ENCODE measurements around the gene CAMSAP2. TPM values are rescaled to one million over a fixed set of nuclear protein-coding genes. Genes with fewer than 3 reads are reported as not detected.

The CAMSAP2 gene
- total RNA-seq, 1 experiment from 2014 or later, result 49.7 TPM

DNA sequence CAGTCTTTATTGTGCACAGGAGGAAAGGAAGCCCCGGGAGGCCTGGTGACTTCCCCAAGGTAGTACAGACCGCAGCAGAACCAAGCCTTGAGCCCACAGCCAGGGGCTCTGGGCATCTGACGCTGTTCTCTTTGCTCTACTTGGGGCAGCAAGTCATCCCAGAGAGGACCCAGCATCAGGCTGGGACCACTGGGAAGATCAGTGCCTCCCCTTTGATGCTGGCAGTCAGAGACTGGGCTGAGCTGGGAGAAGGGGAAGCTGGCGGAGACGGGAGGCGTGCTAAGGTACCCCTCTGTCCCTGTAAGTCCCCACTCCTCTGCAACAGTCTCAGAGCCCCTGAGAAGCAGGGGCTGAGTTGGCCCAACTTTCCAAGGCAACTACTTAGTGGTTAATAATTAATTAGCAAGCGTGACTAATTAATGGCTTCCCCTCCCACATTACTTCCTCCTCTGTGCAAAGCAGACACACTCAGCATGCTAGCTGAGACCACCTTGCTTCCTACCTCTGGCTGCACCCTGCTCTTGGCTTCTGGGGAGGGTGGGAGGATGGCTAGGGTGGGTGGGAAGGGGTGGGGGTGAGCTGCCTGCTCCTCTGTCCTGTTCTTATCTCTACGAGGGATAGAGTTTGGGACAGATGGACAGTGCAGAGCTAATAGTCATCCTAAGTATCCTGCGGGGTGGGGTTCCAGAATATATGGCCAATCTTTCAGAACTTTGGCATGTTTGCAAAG lies 157.3 kb downstream of the CAMSAP2 start:
- DNase-seq (ENCODE audit: extremely low read depth, low read depth), result no peak

DNA sequence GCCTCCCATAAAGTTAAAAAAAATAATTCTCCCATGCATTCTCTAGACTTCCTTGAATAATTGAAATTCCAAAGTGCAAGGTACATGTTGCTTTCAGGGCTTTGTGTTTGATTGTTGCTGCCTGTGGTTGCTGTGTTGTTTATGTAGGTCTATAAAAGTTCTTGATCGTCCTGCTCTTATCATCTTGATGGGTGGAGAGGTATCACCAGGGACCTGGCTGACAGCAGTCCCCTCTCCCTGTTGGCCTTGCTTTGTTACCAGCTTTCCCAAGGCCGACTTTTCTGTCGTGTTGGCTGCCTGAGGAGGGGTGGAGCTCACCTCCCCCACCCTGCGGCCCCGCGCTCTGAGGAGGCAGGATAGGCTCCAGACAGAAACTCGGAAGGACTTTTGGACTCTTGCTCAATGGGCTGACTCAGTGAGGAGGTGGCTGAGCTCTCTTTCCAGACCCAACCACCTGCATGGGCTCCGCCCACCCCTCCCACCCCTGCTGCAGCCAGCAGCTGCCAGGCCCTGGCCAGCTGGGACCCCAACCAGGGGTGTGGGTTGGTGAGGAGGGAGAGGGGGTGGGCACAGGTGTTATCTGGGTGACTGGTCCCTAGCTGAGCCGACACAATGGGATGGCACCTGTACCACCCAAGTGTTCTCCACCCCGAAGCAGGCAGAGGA lies 158.0 kb downstream of the CAMSAP2 start:
- no peak for DNase-seq (ENCODE audit: extremely low read depth, low read depth)

DNA sequence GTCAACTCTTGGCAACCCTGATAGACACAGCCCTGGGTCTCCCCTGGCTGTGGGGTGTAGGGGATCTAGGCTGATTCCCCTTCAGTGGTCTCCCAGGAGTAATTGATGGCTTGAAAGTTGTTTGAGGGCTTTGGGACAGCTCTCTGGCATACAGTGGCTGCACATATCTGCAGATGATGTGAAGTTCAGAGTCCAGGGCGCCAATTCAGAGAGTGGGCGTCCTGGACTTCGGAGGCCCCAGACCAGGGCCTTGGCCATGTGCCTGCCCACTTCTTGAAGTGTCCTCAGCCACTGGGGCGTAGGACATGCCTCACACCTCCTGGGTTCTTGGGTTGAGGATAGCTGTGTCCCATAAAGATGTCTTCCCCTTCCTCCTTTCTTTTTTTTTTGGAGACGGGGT lies 158.6 kb downstream of the CAMSAP2 start:
- DNase-seq (ENCODE audit: extremely low read depth, low read depth), result no peak

DNA sequence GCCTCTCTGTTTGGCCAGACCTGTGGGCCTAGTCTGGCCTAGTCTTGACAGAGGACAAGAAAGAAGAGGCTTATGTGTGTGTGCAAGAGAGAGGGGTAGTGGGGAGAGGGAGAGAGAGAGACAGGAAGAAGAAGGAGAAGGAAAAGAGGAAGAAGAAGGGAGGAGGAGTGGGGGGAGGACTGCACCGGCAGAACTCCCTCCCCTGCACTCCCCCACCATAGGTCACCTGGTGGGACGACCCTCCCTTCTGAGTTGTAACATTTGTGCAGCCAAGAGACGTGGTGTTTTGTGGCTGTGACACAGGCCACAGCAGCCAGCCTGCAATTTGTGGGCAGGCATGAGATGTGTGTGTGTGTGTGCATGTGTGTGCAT lies 160.3 kb downstream of the CAMSAP2 start:
- DNase-seq (ENCODE audit: extremely low read depth, low read depth), result no peak

DNA sequence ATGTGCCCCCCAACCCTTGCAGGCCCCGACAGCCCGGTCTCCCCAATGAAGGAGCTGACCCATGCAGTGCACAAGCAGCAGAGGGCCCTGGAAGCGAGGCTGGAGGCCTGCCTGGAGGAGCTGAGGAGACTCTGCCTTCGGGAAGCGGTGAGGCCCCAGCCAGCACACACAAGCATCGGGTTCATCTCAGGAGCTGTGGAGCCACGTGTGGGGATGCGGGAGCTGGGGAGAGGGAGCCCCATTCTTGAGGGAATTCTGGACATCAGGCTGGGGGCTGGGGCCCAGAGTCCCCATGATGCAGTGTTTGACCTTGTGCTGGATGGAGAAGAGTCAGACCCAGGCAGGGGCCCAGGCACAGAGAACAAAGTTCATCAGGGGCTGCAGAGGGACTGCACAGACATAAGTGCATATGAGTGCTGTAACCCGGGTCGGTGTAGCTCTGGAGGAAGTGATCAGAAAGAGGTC lies 160.8 kb downstream of the CAMSAP2 start:
- DNase-seq (ENCODE audit: extremely low read depth, low read depth), result no peak

DNA sequence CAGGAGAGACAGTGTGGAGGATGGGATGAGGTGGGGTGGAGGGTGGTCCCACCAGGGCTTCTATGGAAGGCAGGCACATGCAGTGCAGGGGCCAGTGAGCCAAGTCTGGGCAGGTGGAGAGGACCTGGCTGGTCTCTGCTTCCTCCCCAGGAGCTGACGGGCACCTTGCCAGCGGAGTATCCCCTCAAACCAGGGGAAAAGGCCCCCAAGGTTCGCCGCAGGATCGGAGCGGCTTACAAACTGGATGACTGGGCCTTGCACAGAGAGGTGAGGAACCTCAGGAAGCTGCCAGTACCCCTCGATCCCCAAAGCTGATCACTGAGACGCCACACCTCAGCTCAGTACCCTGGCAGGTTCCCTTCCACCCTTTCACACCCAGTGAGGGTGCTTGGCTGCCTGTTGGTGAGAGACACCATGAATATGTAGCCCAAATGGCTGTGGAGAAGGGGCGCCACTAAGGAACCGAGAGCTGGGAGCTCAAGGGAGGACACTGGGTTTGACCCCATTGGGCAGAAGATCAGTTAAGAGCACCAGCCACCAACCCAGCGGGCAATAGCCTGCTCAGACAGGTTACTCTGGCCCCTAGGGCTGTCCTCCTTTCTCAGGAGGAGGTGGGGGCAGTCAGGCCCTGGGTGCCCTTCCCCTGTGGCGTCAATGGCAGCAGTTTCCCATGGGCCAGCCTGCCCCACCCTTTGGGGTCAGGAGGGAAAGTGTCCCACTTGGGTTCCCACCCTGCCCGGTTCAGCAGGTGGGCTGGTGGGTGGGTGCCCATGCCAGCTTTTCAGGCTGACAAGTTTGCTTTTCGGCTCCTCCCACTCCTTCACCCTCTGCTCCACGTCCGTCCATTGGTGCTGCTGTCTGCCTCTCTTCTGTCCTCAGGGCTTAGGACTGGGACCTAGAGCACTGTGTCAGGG lies 161.5 kb downstream of the CAMSAP2 start:
- DNase-seq (ENCODE audit: extremely low read depth, low read depth), result no peak

DNA sequence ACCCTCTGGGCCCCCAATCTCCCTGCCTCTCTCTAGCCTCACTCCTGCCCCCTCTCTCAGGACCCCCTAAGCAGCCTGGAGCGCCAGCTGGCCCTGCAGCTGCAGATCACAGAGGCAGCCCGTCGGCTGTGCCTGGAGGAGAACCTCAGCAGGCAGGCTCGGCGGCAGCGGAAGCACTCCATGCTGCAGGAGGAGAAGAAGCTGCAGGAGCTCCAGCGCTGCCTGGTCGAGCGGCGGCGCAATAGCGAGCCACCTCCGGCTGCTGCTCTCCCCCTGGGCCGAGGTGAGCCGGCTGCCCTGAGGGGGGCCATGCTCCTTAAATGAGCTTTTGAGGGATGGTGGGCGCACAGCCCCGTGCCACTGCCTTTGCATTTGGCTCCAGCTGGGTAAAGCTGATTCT lies 162.2 kb downstream of the CAMSAP2 start:
- DNase-seq (ENCODE audit: extremely low read depth, low read depth), result no peak

DNA sequence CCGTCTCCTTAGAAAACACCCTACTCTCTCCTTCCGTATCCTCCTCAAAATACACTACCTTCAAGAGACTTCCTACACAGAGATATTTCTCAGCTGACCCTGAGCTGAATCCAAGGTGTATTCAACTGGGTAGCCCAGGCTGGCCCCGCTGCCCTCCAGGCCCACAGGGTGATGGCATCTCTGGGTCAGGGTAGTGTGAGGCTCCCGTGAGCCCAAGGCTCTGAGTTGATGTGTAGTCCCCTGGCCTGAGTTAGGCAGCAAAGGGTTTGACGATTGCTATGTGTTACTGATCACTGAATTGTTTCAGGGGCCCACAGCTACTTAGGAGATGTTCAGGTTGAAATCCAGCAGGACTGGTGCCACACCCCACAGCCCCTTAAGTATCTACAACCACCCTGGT lies 162.7 kb downstream of the CAMSAP2 start:
- no peak for DNase-seq (ENCODE audit: extremely low read depth, low read depth)

DNA sequence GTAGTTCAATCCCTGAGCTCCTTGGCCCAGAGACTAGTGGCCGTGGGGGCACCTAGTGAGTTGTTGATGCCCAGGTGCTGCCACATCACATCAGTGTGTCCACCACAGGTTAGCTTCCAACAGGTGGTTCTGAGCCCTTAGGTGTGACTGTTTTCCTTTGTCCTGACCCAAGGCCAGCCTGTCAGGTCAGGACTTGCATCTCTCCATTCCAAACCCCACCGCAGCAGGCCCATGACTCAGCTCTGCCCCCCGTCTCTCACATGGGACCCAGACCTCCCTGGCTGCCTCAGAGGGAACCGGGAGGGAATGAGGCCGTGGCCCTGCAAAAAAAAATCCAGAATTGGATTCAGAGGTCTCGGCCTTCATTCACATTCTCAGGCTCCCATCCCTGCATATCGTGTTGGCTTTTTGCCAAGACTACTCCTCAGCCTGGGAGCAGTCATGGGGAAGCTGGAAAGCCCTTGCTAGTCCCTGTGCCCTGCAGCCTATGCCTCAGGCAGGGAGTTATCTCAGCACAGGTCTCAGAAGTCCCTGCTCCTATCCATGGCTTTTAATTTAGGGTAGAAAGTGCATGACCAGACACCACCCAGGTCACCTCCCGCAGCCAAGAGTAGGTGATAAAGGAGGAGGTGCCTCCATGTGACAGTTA lies 163.2 kb downstream of the CAMSAP2 start:
- DNase-seq (ENCODE audit: extremely low read depth, low read depth), result no peak

DNA sequence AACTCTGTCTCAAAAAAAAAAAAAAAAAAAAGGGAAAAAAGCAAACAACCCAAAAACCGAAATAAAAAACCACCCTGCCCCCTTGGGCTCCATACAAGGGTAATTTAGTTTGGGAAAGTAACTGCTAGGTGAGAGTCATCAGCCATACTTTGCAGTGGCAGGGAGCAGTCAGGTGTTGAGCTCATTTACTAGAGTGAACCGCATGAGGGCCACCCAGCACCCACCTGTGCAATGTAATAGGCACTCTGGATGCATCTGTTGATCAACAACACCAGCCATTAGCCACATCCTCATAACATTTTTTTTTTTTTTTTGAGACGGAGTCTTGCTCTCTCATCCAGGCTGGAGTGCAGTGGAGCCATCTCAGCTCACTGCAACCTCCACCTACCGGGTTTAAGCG lies 165.1 kb downstream of the CAMSAP2 start:
- DNase-seq (ENCODE audit: extremely low read depth, low read depth), result no peak

DNA sequence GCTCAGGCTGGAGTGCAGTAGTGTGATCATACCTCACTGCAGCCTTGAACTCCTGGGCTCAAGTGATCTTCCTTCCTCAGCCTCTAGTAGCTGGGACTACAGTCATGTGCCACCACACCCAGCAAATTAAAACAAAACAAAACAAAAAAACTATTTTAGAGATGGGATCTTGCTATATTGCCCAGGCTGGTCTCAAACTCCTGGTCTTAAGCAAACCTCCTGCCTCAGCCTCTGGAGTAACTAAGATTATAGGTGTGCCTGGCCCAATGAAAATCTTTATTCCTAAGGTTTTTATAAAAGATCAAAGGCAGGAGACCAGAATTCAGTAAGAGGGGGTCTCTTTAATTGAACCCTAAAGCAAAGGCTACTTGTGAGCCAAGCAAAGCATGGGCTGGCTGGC lies 166.1 kb downstream of the CAMSAP2 start:
- DNase-seq (ENCODE audit: extremely low read depth, low read depth), result no peak

DNA sequence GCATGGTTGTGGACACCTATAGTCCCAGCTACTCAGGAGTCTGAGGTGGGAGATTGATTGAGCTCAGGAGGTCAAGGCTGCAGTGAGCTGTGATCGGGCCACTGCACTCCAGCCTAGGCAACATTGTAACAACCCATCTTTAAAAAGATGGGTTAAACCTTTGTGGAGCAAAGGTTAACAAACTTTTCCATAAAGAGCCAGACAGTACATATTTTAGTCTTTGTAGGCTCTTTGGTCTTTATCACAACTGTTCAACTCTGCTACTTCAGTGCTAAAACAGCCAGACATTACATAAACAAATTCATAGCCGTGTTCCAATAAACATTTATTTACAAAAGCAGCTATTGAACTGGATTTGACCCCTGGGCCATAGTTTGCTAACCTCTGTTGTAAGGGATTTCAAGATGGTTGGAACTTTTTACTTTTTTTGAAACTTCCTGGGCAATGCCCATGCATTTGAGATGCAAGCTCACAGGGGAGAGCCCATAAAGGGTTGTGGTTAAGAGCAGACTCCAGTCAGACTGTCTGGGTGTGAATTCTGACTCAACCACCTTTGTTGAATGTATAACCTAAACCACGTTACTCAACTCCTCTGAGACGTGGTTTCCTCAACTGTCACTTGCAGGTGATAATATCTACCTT lies 166.8 kb downstream of the CAMSAP2 start:
- DNase-seq (ENCODE audit: extremely low read depth, low read depth), result no peak

DNA sequence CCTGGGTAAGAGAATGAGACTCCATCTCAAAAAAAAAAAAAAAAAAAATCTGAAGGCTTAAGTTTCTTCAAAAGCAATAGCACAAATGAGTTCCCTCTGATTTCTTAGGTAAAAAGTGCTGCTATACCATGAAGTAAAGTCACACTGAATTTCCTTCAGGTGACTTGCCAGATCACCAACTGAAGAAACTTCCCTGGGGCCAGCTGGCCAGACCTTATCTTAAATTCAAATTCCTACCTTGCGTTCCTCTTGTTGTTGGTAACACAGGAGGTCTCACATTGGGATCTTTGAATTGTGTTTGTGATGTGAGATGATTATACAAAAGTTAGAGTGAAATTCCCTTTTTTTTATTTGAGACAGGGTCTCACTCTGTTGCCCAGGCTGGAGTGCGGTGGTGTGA lies 167.8 kb downstream of the CAMSAP2 start:
- no peak for DNase-seq (ENCODE audit: extremely low read depth, low read depth)

DNA sequence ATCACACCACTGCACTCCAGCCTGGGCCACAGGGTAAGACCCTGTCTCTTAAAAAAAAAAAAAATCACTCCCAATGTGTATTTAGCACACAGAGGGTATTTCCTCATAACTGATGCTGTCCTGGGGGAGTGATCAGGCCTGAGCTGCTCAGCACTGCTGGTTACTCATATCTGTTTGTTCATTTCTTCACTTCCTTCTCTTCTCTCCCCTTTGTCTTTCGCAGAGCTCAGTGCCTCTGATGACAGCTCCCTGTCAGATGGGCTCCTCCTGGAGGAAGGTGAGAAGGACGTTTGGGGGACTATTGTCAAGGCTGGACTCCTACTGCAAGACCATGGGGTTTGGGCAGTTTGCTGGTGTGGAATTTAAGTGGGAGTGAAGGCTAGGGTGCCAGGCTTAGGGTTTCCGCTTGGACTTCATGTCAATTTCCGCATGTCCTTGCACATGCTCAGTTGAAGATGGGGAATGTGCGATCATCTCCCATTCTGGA lies 169.0 kb downstream of the CAMSAP2 start:
- no peak for DNase-seq (ENCODE audit: extremely low read depth, low read depth)

DNA sequence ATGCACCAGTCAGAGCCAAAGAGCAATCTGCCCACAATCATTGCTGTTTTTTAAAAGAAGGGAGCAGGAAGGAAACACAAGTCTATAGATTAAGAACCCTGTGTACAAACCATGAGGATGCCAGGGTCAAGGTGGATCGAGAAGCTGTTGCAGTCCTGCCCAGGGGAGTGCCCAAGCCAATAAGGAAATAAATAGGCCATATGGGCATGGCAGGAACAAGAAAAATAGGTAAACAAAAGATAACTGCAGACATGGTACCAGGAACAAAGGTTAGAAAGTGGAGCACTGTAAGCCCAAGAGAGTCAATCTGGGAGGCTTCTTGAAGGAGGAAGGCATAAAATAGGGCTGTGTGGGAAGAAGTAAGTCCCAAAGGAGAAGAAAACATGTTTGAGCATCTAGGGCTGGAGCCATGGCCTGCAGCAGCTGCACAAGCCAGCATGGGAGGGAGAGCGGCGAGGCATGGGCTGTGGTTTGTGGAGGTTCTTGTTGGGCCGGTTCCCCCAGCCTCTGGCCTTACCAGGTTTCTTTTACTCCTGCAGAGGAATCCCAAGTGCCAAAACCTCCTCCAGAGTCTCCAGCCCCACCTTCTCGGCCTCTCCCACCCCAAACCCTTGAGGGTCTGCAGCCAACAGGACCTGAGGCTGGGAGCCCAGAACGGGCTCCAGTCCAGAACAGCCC lies 169.6 kb downstream of the CAMSAP2 start:
- no peak for DNase-seq (ENCODE audit: extremely low read depth, low read depth)

DNA sequence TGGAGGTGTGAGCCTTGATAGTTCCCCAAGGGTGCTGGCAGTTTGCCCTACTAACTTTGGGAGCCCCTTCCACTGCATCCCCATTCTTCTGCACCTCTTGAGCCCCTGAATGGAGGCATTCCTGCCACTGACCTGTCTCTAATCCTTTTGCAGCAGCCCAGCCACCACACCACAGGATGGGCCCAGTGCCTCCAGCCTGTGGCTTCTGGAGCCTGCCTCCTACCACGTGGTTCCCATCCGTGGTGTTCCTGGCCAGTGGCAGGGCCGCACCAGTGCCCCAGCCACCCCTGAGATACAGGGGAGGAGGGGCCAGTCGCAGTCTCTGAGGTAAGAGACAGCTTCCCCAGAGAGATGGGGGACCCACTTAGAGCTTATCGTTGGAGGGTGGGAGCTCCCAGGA lies 170.4 kb downstream of the CAMSAP2 start:
- DNase-seq (ENCODE audit: extremely low read depth, low read depth), result no peak

DNA sequence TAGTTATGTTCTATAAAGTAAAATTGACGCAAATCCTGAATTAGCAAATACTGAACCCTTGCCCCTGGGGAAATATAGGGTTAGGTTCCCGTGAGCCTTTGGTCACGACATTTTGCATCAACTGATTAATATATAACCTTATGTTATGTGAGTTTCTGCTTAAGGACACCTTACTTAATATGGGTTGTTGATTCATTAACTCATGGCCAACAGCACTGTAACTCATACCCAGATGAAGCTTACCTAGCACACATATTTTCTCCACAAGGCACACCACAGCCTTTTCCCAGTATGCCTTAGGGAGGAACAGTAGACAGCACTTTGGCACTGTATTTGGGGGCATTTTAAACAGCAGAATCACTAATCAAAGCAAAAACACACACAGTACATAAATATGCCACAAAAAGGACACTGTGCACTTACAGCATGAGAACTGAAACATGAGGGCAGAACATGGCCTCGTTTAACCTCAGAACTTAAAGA lies 171.1 kb downstream of the CAMSAP2 start:
- DNase-seq (ENCODE audit: extremely low read depth, low read depth), result no peak

All from NCI-H460 (cell line).